ENCODE measurements around the gene OR4K2.

- TF ChIP-seq EZH2 (IDR thresholded peaks at IDR 0.05; ENCODE audit: insufficient read depth, poor library complexity, severe bottlenecking) (no peak), EZH2phosphoT487 (IDR thresholded peaks at IDR 0.05; ENCODE audit: insufficient read depth, low read depth) (no peak)
These were observed 36.5 kb upstream of the OR4K2 start for GRCh38 chr14:19838433-19838832.

All from GM23248 (cell line).